Lower leg skin (tissue), 3 donors: ENCODE measurements around the gene CDR2.

Source experiments
- POLR2A ChIP-seq, 2 donors: fragments of 450-650 bp; IDR thresholded peaks; one replicate each; pipeline ENCODE4 v1.6.1; 2016 to 2017; ENCODE audit warnings: antibody characterized with exemption in 2 of 2, mild to moderate bottlenecking in 1 of 2, moderate library complexity in 1 of 2
- TF ChIP-seq, protein P1 (sequence below), 3 donors: fragments of 450-650 bp; IDR thresholded peaks; one replicate each; pipeline ENCODE4 v1.5.1; 2016; ENCODE audit warnings: antibody characterized with exemption in 3 of 3, mild to moderate bottlenecking in 3 of 3, moderate library complexity in 2 of 3

DNA sequence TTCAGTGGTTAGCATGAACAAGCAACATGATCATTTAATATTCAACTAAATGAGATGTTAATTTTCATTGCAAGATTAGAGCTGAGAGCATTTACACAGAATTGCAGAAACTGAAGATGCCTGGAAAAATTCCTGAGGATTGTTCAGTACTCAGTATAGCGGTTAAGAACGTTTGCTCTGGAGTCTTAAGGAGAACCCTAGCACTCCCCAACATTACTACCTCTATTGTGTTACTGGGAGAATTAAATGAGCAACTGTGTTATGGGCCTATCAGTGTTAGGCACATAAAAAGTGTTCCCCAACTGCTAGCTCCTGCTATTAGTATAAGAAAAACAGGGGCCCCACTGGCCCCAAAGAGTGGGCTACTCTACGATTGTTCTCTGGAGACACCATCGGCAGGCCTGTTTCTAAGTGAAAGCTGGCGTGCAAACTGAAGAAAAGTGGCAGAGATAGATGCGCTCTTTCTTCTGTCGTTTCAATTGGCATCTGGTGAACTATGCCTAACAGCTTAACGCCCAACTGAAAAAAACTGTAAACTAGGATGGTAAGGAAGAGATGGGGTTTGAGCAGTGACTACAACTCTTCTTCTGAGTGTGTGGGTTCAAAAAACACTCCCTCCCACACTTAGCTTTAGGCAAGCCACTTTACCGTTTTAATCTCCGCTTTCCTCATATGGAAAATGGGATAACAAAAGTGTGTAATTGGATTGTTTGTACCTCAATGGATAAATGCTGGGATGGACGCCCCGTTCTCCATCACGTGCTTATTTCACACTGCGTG is 1.3 kb downstream of the CDR2 start:
- TF ChIP-seq, protein P1, sequence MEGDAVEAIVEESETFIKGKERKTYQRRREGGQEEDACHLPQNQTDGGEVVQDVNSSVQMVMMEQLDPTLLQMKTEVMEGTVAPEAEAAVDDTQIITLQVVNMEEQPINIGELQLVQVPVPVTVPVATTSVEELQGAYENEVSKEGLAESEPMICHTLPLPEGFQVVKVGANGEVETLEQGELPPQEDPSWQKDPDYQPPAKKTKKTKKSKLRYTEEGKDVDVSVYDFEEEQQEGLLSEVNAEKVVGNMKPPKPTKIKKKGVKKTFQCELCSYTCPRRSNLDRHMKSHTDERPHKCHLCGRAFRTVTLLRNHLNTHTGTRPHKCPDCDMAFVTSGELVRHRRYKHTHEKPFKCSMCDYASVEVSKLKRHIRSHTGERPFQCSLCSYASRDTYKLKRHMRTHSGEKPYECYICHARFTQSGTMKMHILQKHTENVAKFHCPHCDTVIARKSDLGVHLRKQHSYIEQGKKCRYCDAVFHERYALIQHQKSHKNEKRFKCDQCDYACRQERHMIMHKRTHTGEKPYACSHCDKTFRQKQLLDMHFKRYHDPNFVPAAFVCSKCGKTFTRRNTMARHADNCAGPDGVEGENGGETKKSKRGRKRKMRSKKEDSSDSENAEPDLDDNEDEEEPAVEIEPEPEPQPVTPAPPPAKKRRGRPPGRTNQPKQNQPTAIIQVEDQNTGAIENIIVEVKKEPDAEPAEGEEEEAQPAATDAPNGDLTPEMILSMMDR (IDR thresholded peaks at IDR 0.05), result no peak
- TF ChIP-seq POLR2A (IDR thresholded peaks at IDR 0.05), result no peak
